SKM-1 (cell line): Measurements from ENCODE around the gene KCNK3.

ENCODE experiments used
- DNase-seq: peaks from one replicate; lab custom pipeline; 2025; ENCODE audit not compliant: unreplicated experiment; lab: John Stamatoyannopoulos, UW

Gene KCNK3

DNA sequence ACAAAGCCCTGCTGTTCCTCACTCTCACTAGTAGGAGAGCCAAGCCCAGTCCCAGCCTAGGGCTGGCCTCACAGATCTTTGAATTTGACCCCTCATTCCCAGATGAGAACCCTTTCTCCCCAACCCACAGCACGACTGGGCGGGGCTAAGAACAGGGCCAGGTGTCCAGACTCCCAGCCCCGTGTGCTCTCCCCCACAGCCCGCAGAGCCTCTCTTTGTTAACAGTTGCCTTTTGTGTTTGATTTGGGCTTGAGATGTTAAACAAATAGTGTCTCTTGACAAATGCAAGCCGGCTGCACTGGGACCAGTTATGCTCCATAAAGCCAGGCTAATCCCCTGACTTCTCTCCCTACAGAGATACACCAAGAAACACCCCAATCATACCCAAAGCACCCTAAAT is 4.7 kb upstream of the KCNK3 start:
- DNase-seq: no peak

DNA sequence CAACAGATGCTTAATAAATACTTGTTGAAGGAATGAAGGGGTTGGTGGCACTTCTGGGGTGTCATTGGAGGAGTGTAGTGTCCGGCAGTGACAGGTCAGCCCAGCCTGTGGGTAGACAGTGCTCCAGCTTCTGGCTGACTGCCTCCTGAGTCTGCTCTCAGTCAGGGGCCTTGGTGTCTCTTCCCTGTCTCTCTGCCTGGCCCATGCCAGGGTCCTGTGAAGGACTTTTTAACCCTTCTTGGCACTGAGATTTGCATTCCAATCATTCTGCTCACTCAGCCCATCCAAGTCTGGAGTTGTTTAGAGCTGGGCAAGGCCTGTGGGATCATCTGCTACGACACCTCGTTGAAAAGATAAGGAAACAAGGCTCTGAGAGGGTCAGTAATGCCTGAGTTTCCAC is 1.4 kb upstream of the KCNK3 start:
- no peak for DNase-seq

DNA sequence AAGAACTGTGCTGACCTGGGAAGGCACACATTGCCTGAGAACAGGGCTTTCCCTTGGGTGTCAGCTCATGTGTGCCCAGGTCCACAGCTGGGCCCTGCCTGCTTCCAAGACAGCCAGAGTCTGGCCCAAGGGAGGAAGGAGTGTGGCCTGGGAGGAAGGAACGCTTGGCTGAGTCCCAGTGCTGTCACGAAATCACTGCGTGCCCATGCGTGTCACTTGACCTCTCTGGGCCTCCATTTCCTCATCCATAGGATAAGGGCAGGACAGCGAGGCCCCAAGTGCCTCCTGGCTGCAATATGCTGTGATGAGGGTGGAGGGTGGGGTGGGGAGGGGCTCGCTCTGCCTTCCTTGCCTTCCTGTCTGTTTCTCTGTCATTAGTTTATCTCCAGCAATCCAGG is 642 bp upstream of the KCNK3 start:
- DNase-seq: no peak

DNA sequence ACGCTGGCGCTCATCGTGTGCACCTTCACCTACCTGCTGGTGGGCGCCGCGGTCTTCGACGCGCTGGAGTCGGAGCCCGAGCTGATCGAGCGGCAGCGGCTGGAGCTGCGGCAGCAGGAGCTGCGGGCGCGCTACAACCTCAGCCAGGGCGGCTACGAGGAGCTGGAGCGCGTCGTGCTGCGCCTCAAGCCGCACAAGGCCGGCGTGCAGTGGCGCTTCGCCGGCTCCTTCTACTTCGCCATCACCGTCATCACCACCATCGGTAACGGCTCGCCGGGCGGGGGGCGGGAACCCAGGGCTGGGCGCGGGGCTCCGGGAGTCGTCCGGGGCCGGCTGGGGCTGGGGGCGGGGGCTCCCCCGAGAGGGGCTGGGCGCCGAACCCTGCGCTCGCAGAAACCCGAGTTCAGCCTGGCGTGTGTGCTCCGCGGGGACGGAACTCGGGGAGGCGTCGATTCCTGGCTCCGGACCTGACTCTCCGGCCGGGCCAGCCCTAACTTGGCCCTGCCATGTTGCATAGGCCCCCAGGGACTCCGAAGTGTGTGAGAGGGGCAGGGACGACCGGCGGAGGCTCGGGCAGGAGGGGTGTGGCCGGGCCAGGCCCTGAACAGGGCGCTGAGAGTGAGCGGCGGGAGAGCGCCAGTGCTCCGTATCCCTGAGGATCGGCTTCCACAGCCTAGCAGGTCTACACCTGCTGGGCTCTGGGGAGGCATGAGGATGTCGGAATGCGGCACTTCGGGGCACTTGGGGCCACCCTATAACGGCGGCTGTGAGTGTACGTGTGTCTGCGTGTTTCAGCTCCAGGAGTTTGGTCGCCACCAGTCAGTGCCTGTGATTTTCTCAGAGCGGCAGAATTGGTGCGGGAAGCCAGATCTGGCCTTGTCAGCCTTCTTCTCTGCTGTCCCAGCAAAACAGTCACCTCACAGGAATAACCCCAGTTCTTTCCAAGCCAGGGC is 651 bp downstream of the KCNK3 start:
- no peak for DNase-seq

DNA sequence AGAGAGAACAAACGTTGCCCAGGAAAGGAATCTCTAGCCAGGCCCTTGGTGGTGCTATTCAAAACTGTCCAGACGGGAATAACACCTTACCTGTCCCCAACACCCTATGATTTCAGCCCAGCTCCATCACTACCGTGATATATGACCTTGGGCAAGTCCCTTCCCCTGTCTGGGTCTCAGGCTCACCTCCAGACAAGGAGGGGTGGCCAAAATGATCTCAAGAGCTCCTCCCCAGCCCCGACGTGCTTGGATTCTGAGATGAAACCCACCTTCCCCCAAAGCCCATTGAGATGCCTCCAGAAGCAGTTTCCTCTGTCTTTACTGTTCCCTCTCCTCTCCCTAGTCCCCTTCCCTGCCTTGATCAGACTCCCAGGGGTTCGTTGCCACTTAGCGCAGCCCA is 1.5 kb downstream of the KCNK3 start:
- DNase-seq: no peak

DNA sequence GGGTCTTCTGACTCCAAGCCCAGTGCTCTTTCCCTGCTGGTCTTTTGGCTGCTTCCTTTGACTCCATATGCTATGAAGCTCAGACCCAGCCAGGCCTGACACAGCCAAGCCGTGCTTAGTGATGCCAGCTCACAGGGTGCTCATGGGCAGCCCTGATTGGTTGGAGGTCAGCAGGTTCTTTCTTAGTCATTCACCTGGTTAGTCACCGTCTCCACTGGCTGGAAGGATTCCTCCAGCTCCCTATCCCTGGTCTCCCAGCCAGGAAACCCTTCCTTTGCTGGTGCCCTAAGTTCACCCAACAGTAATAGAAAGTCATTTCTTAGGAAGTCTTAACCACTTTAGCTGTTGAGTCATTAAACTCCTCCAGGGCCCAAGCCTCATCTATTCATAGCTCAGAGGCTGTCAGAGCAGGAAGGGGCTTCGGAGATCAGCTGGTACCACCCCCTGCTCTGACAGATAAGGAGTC is 3.9 kb downstream of the KCNK3 start:
- DNase-seq: no peak

DNA sequence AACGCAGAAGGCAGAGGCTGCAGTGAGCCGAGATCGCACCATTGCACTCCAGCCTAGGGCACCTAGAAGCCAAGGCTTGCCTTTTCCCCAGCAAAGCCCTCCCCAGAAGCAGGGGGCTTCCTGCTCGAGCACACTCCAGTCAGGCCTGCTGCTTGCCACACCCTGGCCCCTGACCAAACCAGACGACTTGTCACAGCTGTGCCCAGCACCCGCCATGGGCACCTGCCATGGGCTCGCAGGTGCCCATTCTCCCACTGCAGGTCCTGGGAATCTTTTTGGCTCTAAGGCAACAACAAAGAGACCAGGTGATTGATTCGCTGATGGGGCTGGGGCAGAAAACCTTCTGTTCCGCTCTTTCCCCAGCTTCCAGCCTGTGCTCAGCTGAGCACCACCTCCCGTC is 4.9 kb downstream of the KCNK3 start:
- no peak for DNase-seq

DNA sequence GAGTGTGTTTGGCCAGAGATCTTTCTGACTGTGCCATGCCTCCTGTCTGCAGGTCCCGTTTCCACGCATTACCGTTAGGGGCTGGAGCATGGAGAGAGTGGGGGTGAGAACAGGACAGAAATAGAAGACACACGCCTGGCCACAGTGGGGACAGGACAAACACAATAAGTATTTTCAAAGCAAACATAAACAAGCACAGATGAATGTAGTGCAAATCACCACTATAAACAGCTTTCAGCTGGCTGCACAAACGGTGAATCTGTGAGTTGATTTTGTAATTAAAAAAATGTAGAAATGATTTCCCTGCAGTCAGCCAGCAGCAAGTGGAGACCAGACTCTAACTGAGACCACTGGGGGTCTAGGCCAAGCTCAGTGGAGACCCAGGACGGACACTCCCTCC is 6.8 kb downstream of the KCNK3 start:
- DNase-seq: no peak

DNA sequence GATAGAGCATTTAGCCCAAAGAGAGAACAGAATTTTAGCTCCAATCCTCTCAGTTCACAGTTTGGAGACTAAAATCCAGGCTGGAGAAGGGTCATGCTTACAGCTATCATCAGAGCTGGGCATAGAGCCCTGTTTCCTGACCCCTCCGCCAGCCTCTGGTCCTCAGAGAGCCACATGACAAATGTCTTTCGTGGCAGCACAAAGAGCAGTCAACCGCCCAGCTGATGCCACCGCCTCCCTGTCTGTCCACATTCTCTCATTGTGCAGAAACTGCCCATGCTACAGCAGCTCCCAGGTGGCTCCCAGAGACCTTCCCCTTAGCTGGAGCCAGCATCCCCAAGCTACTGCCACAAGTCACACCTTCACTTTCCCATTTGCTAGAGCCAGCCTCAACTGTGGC is 7.6 kb downstream of the KCNK3 start:
- no peak for DNase-seq

DNA sequence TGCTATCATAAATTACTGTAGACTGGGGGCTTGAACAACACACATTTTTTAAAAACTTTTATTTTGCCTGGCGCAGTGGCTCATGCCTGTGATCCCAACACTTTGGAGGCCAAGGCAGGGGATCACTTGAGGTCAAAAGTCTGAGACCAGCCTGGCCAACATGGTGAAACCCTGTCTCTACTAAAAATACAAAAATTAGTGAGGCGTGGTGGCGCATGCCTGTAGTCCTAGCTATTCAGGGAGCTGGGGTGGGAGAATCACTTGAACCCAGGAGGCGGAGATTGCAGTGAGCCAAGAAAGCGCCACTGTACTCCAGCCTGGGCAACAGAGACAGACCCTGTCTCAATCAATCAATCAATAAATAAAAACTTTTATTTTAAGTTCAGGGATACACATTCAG is 9.1 kb downstream of the KCNK3 start:
- no peak for DNase-seq

DNA sequence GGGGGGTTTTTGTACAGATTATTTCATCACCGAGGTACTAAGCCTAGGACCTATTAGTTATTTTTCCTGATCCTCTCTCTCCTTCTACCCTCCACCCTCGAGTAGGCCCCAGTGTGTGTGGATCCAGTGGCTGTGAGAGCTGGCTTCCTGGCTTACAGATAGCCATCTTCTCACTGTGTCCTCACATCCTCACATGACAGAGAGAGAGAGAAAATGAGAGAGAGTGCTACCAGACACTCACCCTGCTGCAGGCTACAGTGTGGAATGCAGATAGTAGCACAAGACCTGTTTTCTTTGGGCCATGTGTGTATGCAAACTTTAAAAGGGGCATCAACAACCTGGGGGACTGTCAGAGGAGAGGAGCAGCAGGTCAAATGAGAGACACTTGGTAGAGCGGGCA is 9.5 kb downstream of the KCNK3 start:
- DNase-seq: no peak

DNA sequence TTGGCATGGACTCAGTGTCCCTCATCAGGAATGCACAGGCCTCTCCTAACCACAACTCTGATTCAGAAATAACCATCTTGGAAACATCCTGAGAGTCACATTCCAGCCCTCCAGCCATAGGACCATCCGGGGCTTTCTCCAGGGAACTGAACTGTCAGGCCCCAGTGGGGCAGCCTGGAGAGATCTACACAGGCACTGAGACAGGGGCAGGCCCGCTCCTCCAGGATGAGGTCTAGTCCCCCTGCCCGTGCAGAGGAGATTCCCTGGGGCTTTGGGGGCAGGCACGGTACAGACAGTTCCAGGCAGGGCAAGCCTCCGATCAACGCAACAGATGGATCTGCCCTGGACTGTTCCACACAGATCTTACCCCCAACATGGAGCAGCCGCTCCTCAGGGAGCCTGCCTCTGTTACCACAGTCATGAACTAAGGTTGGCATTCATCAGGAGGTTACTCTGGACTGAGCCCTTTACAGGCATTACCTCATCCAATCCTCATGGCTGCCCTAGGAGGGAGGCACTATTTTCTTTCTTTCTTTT is 12.0 kb downstream of the KCNK3 start:
- no peak for DNase-seq

DNA sequence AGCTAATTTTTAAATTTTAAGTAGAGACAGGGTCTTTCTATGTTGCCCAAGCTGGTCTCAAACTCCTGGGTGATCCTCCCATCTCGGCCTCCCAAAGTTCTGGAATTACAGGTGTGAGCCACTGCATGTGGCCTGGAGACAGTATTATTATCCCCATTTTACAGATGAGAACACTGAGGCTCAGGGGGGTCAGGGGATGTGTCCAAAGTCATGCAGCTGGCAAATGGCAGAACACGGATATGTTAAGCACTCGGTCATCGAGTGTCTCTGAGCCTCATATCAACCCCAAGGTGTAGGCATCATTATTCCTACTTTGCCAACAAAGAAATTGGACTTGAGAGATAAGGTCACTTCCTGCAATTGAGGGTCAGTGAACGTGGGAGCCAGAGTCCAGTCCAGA is 12.6 kb downstream of the KCNK3 start:
- no peak for DNase-seq

DNA sequence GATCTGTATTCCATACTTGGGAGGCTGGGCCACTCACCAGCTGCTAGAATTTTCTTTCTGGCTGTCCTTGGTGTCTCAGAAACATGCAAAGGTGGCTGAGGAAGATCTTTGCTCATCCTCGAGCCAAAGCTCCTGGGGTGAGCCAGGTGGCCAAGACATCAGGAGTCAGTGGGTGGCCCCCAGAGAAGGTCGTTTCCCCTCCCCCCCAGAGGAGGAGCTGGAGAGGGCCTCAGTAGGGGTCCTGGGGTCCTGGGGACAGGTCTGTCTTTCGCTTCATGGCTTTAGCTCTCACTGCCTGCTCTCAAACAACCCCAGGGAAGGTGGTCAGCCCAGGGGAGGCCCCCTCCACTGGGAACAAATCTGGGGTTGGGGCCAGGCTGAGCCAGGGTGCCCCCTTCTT is 13.6 kb downstream of the KCNK3 start:
- DNase-seq: no peak

DNA sequence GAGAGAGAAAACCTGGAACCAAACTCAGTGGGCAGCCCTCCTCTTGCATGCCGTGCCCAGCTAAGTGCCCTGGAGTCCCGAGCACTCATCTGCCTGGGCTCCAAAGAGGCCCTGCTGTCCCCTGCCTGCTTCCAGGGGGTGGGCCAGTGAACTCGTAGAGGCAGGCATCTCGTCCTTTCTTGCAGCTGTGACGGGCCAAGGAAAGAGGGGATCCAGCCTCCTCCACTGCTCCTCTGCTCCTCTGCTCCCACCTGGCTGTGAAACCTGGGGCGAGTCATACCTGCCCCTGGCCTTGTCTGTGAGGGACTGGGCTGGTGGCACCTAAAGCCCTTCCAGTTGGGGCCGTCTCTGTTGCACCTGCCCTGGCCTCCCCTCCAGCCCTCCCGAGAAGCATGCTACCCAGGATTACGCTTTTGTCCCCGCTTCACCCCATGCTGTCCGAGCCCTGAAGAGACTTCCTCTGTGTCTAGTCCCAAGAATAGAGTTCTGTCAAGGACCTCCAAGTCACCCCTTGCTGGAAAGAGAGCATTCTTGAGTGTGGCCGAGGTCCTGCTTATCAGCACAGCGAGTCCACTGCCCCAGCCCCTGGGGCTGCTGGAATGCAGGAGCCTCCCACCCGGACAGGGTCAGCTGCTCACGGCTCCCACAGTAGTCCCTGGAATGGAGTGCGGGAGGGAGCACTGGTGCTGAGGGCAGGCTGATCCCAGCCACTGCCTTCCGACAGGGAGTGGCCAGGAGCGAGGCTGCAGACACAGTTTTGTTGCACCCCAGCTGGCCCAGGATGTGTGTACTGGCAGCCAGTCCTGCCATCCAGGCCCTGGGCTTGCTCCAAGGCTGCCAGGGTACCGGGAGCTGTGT is 14.3 kb downstream of the KCNK3 start:
- DNase-seq: no peak

DNA sequence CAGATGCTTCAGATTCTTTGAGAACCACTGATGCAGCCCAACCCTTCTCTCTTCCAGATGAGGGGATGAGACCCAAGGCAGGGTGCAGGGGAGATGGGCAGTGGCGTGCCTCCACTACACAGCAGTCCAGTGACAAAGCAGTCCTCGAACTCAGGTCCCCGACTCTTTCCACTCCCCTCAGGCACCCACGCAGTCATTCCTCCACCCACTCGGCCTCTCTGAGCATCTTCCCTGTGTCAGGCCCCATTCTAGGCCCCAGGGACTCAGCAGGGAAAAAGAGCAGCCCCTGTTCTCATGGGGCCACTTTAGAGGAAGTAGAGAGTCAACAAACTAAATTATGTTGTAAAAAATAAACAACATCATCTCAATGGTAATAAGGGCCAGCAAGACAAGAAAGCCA is 15.2 kb downstream of the KCNK3 start:
- no peak for DNase-seq

DNA sequence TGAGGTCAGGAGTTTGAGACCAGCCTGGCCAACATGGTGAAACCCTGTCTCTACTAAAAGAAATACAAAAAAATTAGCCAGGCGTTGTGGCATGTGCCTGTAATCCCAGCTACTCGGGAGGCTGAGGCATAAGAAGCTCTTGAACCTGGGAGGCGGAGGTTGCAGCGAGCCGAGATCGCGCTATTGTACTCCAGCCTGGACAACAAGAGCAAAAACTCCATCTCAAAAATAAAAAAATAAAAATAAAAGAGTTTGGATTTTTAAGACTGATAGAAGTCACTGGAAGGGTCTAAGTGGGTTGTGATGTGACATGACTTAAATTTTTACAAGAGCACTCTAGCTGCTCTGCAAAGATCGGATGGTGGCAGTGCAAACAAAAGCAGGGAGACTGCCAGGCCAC is 15.9 kb downstream of the KCNK3 start:
- DNase-seq: no peak

DNA sequence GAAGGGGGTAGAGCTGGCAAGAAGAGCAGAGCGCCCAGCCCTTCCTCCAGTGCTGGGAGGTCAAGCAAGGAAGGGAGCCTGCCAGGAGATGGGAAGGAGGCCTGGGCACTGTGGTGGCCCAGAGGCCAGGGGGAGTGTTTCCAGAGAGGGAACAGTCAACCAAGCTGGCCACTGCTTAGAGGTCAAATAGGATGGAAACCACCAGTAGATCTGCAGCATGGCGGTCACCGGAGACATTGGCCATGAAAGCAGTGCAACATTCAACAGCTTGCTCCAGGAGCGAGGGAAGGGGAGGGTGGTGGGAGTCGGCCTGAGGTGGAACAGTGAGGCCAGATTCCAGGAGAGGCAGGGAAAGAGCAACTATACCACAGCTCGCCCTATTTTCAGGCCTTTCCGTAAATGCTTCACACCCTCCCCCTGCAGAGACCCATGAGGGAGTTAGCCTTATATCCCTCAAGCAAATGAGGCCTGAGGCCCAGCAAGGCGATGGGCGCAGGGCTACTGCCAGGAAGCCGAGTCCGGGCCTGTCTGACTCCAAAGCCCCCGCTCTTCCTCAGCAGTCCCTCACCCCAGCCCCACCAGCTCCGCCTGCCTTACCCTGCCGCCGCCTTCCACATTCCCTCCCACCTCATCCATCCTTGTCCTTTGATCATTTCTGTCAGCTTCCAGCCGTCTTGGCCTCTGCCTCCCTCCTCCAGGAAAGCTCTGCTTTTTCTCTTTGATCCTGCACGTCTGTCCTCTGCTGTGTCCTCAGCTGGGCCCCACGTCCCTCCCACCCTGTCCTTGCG is 17.0 kb downstream of the KCNK3 start:
- no peak for DNase-seq

DNA sequence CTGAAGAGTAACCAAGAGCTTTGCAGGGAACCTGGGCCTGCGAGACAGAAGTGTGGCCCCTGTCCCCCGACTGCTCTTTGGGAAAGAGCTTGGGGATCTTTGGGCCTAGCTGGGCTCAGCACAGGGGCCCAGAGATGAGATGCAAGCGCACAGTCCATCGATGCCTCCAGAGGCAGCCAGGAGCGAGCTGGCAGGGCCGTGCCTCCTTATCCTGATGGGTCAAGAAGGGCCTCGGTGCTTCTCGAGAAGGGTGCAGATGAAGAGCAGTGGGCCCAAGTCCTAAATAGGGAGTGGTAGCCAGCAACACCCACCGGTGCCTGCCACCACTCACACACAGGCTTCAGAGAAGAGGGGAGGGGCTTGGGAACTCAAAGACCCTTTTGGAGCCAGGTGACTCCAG is 17.6 kb downstream of the KCNK3 start:
- DNase-seq: no peak

DNA sequence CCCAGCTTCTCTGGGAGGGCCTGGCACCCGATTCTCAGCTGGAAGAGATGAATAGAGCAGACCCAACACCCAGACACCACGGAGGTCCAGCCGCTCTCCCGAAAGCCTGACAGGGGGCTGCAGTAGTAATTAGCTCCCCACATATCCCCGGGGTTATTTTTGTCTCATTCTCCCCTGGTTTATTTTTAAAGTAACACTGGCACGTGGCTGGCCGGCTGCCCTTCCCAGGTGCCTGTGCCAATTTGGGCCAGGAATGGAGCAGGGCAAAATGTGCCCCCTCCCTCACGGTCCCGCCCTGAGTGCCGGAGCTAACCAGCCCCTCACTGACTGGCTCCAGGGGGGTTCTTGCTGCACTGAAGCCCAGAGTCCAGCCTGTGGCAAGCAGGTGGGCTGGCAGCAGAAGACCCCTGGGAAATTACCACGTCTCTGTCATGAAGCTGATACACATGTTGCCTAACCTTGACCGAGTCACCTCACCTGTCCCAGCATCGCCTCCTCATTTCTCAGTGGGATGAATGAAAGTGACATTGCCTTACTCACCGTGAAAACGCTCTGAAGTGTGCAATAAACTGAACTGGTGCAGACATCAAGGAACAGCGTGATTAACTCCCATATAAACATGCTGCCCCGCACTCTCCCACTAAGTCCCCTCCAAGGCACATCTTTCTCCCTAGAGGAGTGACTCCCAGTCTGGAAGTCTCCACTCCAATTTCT is 18.4 kb downstream of the KCNK3 start:
- DNase-seq: no peak
